ENCODE results near the gene DKK3.
A peak's percentile ranks its signal among the peaks of the same experiment; 100 is the strongest.

Gene DKK3

GRCh38 chr11:12029738-12030363 is 21.4 kb upstream of the DKK3 start:
- peak; percentile 47 for DNase-seq (ENCODE audit: low spot score)

GRCh38 chr11:12029119-12029518 is 20.7 kb upstream of the DKK3 start:
- DNase-seq (ENCODE audit: low spot score), result no peak

GRCh38 chr11:12028303-12028702 is 19.9 kb upstream of the DKK3 start:
- no peak for DNase-seq (ENCODE audit: low spot score)

- no peak for DNase-seq (ENCODE audit: low spot score)
Observed at GRCh38 chr11:12026331-12027211, 18.1 kb upstream of the DKK3 start.

GRCh38 chr11:12024254-12024926 is 16.0 kb upstream of the DKK3 start:
- no peak for DNase-seq (ENCODE audit: low spot score)

- DNase-seq (ENCODE audit: low spot score), result no peak
Observed at GRCh38 chr11:12023015-12023414, 14.6 kb upstream of the DKK3 start.

GRCh38 chr11:12020546-12020945 is 12.1 kb upstream of the DKK3 start:
- DNase-seq (ENCODE audit: low spot score), result no peak

GRCh38 chr11:12019866-12020416 is 11.5 kb upstream of the DKK3 start:
- no peak for DNase-seq (ENCODE audit: low spot score)

GRCh38 chr11:12019337-12019736 is 10.9 kb upstream of the DKK3 start:
- no peak for DNase-seq (ENCODE audit: low spot score)

- no peak for DNase-seq (ENCODE audit: low spot score)
Observed at GRCh38 chr11:12017865-12018453, 9.5 kb upstream of the DKK3 start.

GRCh38 chr11:12017243-12017678 is 8.8 kb upstream of the DKK3 start:
- DNase-seq (ENCODE audit: low spot score), result no peak

GRCh38 chr11:12016246-12016645 is 7.8 kb upstream of the DKK3 start:
- no peak for DNase-seq (ENCODE audit: low spot score)

GRCh38 chr11:12015486-12015885 is 7.1 kb upstream of the DKK3 start:
- no peak for DNase-seq (ENCODE audit: low spot score)

- no peak for DNase-seq (ENCODE audit: low spot score)
Observed at GRCh38 chr11:12013781-12014180, 5.4 kb upstream of the DKK3 start.

- no peak for DNase-seq (ENCODE audit: low spot score)
Observed at GRCh38 chr11:12009617-12010321, 1.3 kb upstream of the DKK3 start.

GRCh38 chr11:12008790-12009616 is 577 bp upstream of the DKK3 start:
- peak; percentile 49 for DNase-seq (ENCODE audit: low spot score)

GRCh38 chr11:12007230-12007593 is 1.2 kb downstream of the DKK3 start:
- DNase-seq (ENCODE audit: low spot score), result no peak

GRCh38 chr11:12006552-12007229 is 1.7 kb downstream of the DKK3 start:
- DNase-seq (ENCODE audit: low spot score), result no peak

GRCh38 chr11:12005476-12005875 is 3.0 kb downstream of the DKK3 start:
- DNase-seq (ENCODE audit: low spot score), result no peak

- no peak for DNase-seq (ENCODE audit: low spot score)
Observed at GRCh38 chr11:12005061-12005460, 3.4 kb downstream of the DKK3 start.

Data from LoVo (cell line).